ENCODE results near the gene ARCN1.

Gene ARCN1

GRCh38 chr11:118544010-118544646 is 28.1 kb upstream of the ARCN1 start:
- DNase-seq (ENCODE audit: low spot score), result no peak
- POLR2A ChIA-PET (ENCODE audit: low non-redundant PET), result no interaction called here
- H3K27ac ChIP-seq, result no peak overlapping the region
- CTCF ChIA-PET, result interaction anchor here (0.6 kb wide), 1 partner anchor 14 kb away, joined by 3 read pairs; no protein-coding TSS in a partner anchor
- no peak for TF ChIP-seq CTCF (conservative IDR thresholded peaks at IDR 0.05; ENCODE audit: low read depth)

- CTCF ChIA-PET, result interaction anchor here (0.6 kb wide), 1 partner anchor 14 kb away, joined by 3 read pairs; no protein-coding TSS in a partner anchor
- POLR2A ChIA-PET (ENCODE audit: low non-redundant PET), result no interaction called here
- TF ChIP-seq CTCF (conservative IDR thresholded peaks at IDR 0.05; ENCODE audit: low read depth), result no peak
Observed at GRCh38 chr11:118544647-118545010, 27.6 kb upstream of the ARCN1 start.

GRCh38 chr11:118545533-118545932 is 26.7 kb upstream of the ARCN1 start:
- POLR2A ChIA-PET (ENCODE audit: low non-redundant PET), result no interaction called here
- no peak for TF ChIP-seq CTCF (conservative IDR thresholded peaks at IDR 0.05; ENCODE audit: low read depth)
- no peak overlapping the region for H3K27ac ChIP-seq
- DNase-seq (ENCODE audit: low spot score), result no peak
- CTCF ChIA-PET, result no interaction called here

More at GRCh38 chr11:118544647-118545010, 27.6 kb upstream of the ARCN1 start:
- no peak for DNase-seq (ENCODE audit: low spot score)
- H3K27ac ChIP-seq, result no peak overlapping the region

GRCh38 chr11:118547132-118547531 is 25.1 kb upstream of the ARCN1 start:
- TF ChIP-seq CTCF (conservative IDR thresholded peaks at IDR 0.05; ENCODE audit: low read depth), result no peak
- DNase-seq (ENCODE audit: low spot score), result no peak
- no peak overlapping the region for H3K27ac ChIP-seq
- CTCF ChIA-PET, result no interaction called here
- POLR2A ChIA-PET (ENCODE audit: low non-redundant PET), result no interaction called here

GRCh38 chr11:118552341-118552740 is 19.9 kb upstream of the ARCN1 start:
- ChIA-PET CTCF (no interaction called here), POLR2A (ENCODE audit: low non-redundant PET) (no interaction called here)
- TF ChIP-seq CTCF (conservative IDR thresholded peaks at IDR 0.05; ENCODE audit: low read depth), result no peak
- DNase-seq (ENCODE audit: low spot score), result no peak
- no peak overlapping the region for H3K27ac ChIP-seq

- no peak for DNase-seq (ENCODE audit: low spot score)
- TF ChIP-seq CTCF (conservative IDR thresholded peaks at IDR 0.05; ENCODE audit: low read depth), result no peak
- ChIA-PET POLR2A (ENCODE audit: low non-redundant PET) (no interaction called here), CTCF (no interaction called here)
- no peak overlapping the region for H3K27ac ChIP-seq
Observed at GRCh38 chr11:118560806-118561205, 11.4 kb upstream of the ARCN1 start.
